Uterus (tissue), 2 donors: Measurements from ENCODE around the gene ELF2.

ENCODE experiments used
- POLR2A ChIP-seq, 2 donors: fragments of 450-650 bp; IDR thresholded peaks; one replicate each; pipeline ENCODE4 v1.6.1; 2016; ENCODE audit warnings: antibody characterized with exemption in 2 of 2, mild to moderate bottlenecking in 1 of 2, moderate library complexity in 1 of 2
- TF ChIP-seq, protein P1 (sequence below), 4 experiments: fragments of 200-600 bp in 2 of 4; fragments of 450-650 bp in 2 of 4; sonication (generic) in 2 of 4; IDR thresholded peaks; one replicate each; pipeline ENCODE4 v1.5.1; 2016 to 2019; ENCODE audit warnings: antibody characterized with exemption in 4 of 4, mild to moderate bottlenecking in 2 of 4, moderate library complexity in 1 of 4

DNA sequence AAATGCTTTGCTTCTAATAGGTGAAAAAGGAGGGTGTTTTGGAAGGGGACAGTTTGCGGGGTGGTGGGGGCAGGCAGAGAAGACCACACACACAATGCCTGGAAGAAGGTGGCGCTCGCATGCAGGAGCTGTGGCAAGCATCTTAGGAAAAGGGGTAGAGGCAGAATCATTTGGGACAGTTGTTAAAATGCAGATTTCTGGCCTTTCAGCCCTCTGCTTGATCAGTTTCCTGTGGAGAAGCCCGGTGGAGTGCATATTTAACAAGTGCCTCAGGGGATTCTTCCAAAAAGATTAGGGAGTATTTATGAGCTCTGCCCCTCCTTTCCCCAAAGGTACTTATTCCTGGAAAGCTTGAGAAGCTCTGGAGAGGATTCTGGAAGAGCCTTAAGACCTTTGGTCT, 156.6 kb downstream of the ELF2 start:
- no peak for TF ChIP-seq POLR2A (IDR thresholded peaks at IDR 0.05)
- TF ChIP-seq, protein P1, sequence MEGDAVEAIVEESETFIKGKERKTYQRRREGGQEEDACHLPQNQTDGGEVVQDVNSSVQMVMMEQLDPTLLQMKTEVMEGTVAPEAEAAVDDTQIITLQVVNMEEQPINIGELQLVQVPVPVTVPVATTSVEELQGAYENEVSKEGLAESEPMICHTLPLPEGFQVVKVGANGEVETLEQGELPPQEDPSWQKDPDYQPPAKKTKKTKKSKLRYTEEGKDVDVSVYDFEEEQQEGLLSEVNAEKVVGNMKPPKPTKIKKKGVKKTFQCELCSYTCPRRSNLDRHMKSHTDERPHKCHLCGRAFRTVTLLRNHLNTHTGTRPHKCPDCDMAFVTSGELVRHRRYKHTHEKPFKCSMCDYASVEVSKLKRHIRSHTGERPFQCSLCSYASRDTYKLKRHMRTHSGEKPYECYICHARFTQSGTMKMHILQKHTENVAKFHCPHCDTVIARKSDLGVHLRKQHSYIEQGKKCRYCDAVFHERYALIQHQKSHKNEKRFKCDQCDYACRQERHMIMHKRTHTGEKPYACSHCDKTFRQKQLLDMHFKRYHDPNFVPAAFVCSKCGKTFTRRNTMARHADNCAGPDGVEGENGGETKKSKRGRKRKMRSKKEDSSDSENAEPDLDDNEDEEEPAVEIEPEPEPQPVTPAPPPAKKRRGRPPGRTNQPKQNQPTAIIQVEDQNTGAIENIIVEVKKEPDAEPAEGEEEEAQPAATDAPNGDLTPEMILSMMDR (IDR thresholded peaks at IDR 0.05): no peak
